Measurements from ENCODE around the gene KLF12.

DNA sequence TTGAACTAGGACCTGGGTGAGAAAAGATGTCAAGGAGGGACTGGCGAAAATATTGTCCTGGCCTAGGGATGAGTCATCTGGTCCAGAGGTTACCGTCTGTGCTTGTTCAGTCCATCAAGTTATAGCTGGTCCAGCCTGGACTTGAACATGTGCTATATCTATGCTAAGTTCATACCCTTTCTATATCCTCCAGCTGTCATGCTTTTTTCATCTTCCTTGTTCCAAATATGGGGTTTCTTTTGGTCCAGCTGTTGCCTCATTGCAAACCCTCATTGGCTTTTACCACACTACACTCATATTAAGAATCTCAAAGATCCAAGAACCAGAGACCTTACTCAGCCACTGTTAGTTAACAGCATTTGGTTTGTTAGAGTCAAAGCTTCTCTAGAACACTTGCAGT is 19.1 kb upstream of the KLF12 start:
- TF ChIP-seq, protein P1, sequence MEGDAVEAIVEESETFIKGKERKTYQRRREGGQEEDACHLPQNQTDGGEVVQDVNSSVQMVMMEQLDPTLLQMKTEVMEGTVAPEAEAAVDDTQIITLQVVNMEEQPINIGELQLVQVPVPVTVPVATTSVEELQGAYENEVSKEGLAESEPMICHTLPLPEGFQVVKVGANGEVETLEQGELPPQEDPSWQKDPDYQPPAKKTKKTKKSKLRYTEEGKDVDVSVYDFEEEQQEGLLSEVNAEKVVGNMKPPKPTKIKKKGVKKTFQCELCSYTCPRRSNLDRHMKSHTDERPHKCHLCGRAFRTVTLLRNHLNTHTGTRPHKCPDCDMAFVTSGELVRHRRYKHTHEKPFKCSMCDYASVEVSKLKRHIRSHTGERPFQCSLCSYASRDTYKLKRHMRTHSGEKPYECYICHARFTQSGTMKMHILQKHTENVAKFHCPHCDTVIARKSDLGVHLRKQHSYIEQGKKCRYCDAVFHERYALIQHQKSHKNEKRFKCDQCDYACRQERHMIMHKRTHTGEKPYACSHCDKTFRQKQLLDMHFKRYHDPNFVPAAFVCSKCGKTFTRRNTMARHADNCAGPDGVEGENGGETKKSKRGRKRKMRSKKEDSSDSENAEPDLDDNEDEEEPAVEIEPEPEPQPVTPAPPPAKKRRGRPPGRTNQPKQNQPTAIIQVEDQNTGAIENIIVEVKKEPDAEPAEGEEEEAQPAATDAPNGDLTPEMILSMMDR (IDR thresholded peaks at IDR 0.05): no peak
- no peak for TF ChIP-seq POLR2A (IDR thresholded peaks at IDR 0.05)
